Gastroesophageal sphincter (tissue), 3 donors: ENCODE data around the gene DNAJC7.

Experiments
- EP300 ChIP-seq: sonication (generic); formaldehyde crosslinking; IDR thresholded peaks from one replicate; pipeline ENCODE4 v1.6.1; 2017; ENCODE audit warnings: antibody characterized with exemption, mild to moderate bottlenecking
- POLR2AphosphoS5 ChIP-seq: sonication (generic); formaldehyde crosslinking; IDR thresholded peaks from one replicate; pipeline ENCODE4 v1.6.1; 2017; ENCODE audit warnings: antibody characterized with exemption
- TF ChIP-seq, protein P1 (sequence below), 4 experiments: fragments of 200-600 bp in 2 of 4; fragments of 450-650 bp in 2 of 4; sonication (generic) in 1 of 4; IDR thresholded peaks; one replicate each; pipeline ENCODE4 v1.5.1; 2017 to 2019; ENCODE audit warnings: antibody characterized with exemption in 4 of 4, mild to moderate bottlenecking in 2 of 4, moderate library complexity in 2 of 4

DNA sequence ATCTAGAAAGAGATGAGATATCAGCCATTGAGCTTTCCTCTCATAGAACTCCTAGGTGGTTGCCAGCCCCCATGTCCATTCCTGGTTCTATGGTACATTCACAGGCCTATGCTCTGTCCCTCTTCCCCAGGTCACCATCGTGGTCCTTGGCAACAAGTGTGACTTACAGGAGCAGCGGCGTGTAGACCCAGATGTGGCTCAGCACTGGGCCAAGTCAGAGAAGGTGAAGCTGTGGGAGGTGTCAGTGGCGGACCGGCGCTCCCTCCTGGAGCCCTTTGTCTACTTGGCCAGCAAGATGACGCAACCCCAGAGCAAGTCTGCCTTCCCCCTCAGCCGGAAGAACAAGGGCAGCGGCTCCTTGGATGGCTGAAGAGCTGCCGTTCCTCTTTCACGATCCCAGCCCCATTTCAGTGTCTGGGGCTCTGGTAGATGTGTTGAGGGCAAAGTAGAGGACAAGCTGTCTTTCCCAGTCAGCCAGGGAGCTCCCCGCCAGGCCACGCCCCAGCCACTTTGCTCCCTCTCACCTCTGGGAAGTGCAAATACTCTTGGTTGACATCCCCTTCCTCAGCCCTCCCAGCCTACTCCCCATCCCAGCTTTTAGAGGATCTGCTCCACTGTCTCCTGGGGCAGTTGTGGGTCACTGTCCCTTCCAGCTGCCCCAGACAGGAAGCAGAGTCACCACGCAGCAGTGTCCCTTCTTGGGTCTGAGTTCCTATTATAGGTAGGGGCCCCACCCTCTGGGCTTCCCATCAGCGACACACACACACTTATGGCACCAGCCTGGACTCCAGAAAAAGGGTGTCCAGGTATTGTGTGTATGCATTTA is 6.5 kb upstream of the DNAJC7 start:
- TF ChIP-seq, protein P1, sequence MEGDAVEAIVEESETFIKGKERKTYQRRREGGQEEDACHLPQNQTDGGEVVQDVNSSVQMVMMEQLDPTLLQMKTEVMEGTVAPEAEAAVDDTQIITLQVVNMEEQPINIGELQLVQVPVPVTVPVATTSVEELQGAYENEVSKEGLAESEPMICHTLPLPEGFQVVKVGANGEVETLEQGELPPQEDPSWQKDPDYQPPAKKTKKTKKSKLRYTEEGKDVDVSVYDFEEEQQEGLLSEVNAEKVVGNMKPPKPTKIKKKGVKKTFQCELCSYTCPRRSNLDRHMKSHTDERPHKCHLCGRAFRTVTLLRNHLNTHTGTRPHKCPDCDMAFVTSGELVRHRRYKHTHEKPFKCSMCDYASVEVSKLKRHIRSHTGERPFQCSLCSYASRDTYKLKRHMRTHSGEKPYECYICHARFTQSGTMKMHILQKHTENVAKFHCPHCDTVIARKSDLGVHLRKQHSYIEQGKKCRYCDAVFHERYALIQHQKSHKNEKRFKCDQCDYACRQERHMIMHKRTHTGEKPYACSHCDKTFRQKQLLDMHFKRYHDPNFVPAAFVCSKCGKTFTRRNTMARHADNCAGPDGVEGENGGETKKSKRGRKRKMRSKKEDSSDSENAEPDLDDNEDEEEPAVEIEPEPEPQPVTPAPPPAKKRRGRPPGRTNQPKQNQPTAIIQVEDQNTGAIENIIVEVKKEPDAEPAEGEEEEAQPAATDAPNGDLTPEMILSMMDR (IDR thresholded peaks at IDR 0.05) = no peak
- TF ChIP-seq EP300 (no peak), POLR2AphosphoS5 (no peak)
